SK-N-SH (cell line): Measurements from ENCODE around the gene PRR12. TPM values are rescaled to one million over a fixed set of nuclear protein-coding genes. Genes with fewer than 3 reads are reported as not detected.

ENCODE experiments used
- CTCF ChIA-PET: fragments of 300-600, 350-600 bp; formaldehyde crosslinking; extraction: SDS; loops from one replicate; lab custom pipeline; 2021; lab: Yijun Ruan, JAX
- POLR2A ChIA-PET: fragments of 350-600 bp; sonication (Branson Sonifier 250); formaldehyde crosslinking; extraction: SDS; loops from one replicate; lab custom pipeline; 2020; ENCODE audit warnings: antibody characterized with exemption, inconsistent platforms; lab: Yijun Ruan, JAX
- DNase-seq: peaks from one replicate; pipeline ENCODE4 v3.0.0; 2012
- H2AFZ ChIP-seq: fragments of 200-600 bp; sonication (generic); 2 replicates; pipeline ENCODE4 v1.8.1; 2016; ENCODE audit warnings: antibody characterized with exemption, mild to moderate bottlenecking, low read depth
- H3F3A ChIP-seq: fragments of 200-600 bp; sonication (generic); replicated peaks from 2 replicates; pipeline ENCODE3; 2016; ENCODE audit warnings: antibody characterized with exemption, mild to moderate bottlenecking; ENCODE audit not compliant: insufficient read depth
- H3K27ac ChIP-seq, 2 experiments: fragments of 200-500 bp in 1 of 2; fragments of 200-600 bp in 1 of 2; sonication (Bioruptor generic) in 1 of 2; sonication (generic), shearing (Covaris generic) in 1 of 2; 2 replicates each; pipeline versions ENCODE4 v1.5.1 to v1.6.1; 2014 to 2016; ENCODE audit warnings: low read depth in 2 of 2, inconsistent platforms in 1 of 2, low read length in 1 of 2, mild to moderate bottlenecking in 1 of 2, mixed read lengths in 1 of 2
- H3K27me3 ChIP-seq: fragments of 200-600 bp; sonication (generic), shearing (Covaris generic); 2 replicates; pipeline ENCODE4 v1.6.1; 2016; ENCODE audit warnings: mixed run types; ENCODE audit not compliant: insufficient read depth
- H3K36me3 ChIP-seq, 2 experiments: fragments of 200-500 bp in 1 of 2; fragments of 200-600 bp in 1 of 2; sonication (Bioruptor generic) in 1 of 2; sonication (generic) in 1 of 2; replicated peaks in 1 of 2; 2 replicates each; pipeline versions ENCODE3 to v1.5.1; 2014 to 2016; ENCODE audit warnings: low read length in 1 of 2, mild to moderate bottlenecking in 1 of 2; ENCODE audit not compliant: insufficient read depth in 2 of 2, control insufficient read depth in 1 of 2
- H3K4me1 ChIP-seq, 2 experiments: fragments of 200-500 bp in 1 of 2; fragments of 200-600 bp in 1 of 2; sonication (Bioruptor generic) in 1 of 2; sonication (generic), shearing (Covaris generic) in 1 of 2; 2 replicates each; pipeline versions ENCODE4 v1.5.1 to v1.6.1; 2014 to 2016; ENCODE audit warnings: low read depth in 1 of 2, low read length in 1 of 2, mixed run types in 1 of 2; ENCODE audit not compliant: insufficient read depth in 2 of 2, control insufficient read depth in 1 of 2
- H3K4me2 ChIP-seq: fragments of 200-600 bp; sonication (generic), shearing (Covaris generic); 2 replicates; pipeline ENCODE4 v1.6.1; 2017; ENCODE audit warnings: mixed run types
- H3K4me3 ChIP-seq, 2 experiments: fragments of 200-500 bp in 1 of 2; fragments of 200-600 bp in 1 of 2; sonication (Bioruptor generic) in 1 of 2; sonication (generic), shearing (Covaris generic) in 1 of 2; 2 replicates each; pipeline versions ENCODE4 v1.5.1 to v1.8.1; 2014 to 2016; ENCODE audit warnings: low read depth in 2 of 2, inconsistent platforms in 1 of 2, low read length in 1 of 2, mild to moderate bottlenecking in 1 of 2, mixed read lengths in 1 of 2, moderate library complexity in 1 of 2
- H3K79me2 ChIP-seq: fragments of 200-600 bp; sonication (generic); 2 replicates; pipeline ENCODE4 v1.8.1; 2017; ENCODE audit warnings: mild to moderate bottlenecking; ENCODE audit not compliant: insufficient read depth
- H3K9ac ChIP-seq: fragments of 200-600 bp; sonication (generic); 2 replicates; pipeline ENCODE4 v1.6.1; 2017; ENCODE audit warnings: mixed run types
- H3K9me2 ChIP-seq: fragments of 200-600 bp; sonication (generic); 2 replicates; pipeline ENCODE4 v1.6.1; 2017; ENCODE audit warnings: mixed run types
- H3K9me3 ChIP-seq: fragments of 200-600 bp; sonication (generic); 2 replicates; pipeline ENCODE4 v1.6.1; 2017; ENCODE audit warnings: mixed run types, mild to moderate bottlenecking, moderate library complexity
- H4K20me1 ChIP-seq: fragments of 200-600 bp; sonication (generic); 2 replicates; pipeline ENCODE4 v1.6.1; 2017; ENCODE audit warnings: mild to moderate bottlenecking, mixed run types; ENCODE audit not compliant: insufficient read depth
- ELF1 ChIP-seq: IDR thresholded peaks from 2 replicates; pipeline ENCODE4 v1.4.0; 2012
- FOXJ3 ChIP-seq: sonication (generic); formaldehyde crosslinking; IDR thresholded peaks from 2 replicates; pipeline ENCODE4 v1.5.1; 2020; ENCODE audit warnings: mild to moderate bottlenecking, missing genetic modification reagents
- GABPA ChIP-seq: IDR thresholded peaks from 2 replicates; pipeline ENCODE4 v1.4.0; 2012; ENCODE audit warnings: low read depth, mild to moderate bottlenecking
- JUND ChIP-seq: IDR thresholded peaks from 2 replicates; pipeline ENCODE4 v1.4.0; 2012
- MEF2A ChIP-seq: IDR thresholded peaks from 2 replicates; pipeline ENCODE4 v1.4.0; 2012; ENCODE audit warnings: low read depth, borderline replicate concordance
- MXI1 ChIP-seq: IDR thresholded peaks from 2 replicates; pipeline ENCODE4 v1.6.1; 2012; ENCODE audit warnings: mild to moderate bottlenecking, low read depth, low read length, improper control_type of control experiment
- NFIC ChIP-seq: IDR thresholded peaks from 2 replicates; pipeline ENCODE4 v1.4.0; 2012; ENCODE audit warnings: borderline replicate concordance
- RAD21 ChIP-seq: IDR thresholded peaks from 2 replicates; pipeline ENCODE4 v1.6.1; 2012; ENCODE audit warnings: mild to moderate bottlenecking, low read length
- SIN3A ChIP-seq: IDR thresholded peaks from 2 replicates; pipeline ENCODE4 v1.6.1; 2012; ENCODE audit warnings: low read depth, mild to moderate bottlenecking, low read length, moderate library complexity, borderline replicate concordance
- TAF1 ChIP-seq: IDR thresholded peaks from 2 replicates; pipeline ENCODE4 v1.6.1; 2012; ENCODE audit warnings: low read depth, mild to moderate bottlenecking, low read length, moderate library complexity, borderline replicate concordance
- TEAD4 ChIP-seq: IDR thresholded peaks from 2 replicates; pipeline ENCODE4 v1.4.0; 2012; ENCODE audit warnings: mild to moderate bottlenecking, borderline replicate concordance; ENCODE audit not compliant: insufficient read depth
- WGBS: methylation state at CpG from one replicate; pipeline ENCODE4 v1.1.6; 2017; ENCODE audit warnings: low lambda C conversion rate; 5-methylcytosine and 5-hydroxymethylcytosine counted together
- polyA plus RNA-seq, 3 experiments: library from polyadenylated mRNA; depleted of rRNA; stranded (reverse); fragments of >200 nt; gene quantifications; 2 replicates each; pipeline ENCODE4 v1.2.3, GENCODE V29; 2012
- TF ChIP-seq, protein P1 (sequence below): IDR thresholded peaks from 2 replicates; pipeline ENCODE4; 2012
- TF ChIP-seq, protein P2 (sequence below): fragments of 200-600 bp; sonication (generic); IDR thresholded peaks from 2 replicates; pipeline ENCODE4 v1.6.1; 2017; ENCODE audit warnings: antibody characterized with exemption, mild to moderate bottlenecking, moderate library complexity
- TF ChIP-seq, protein P3 (sequence below): IDR thresholded peaks from 2 replicates; pipeline ENCODE4 v1.4.0; 2012; ENCODE audit warnings: low read depth, borderline replicate concordance
- TF ChIP-seq, protein P4 (sequence below): fragments of 150-350 bp; IDR thresholded peaks from 2 replicates; pipeline ENCODE4 v1.6.1; 2017; ENCODE audit warnings: antibody characterized with exemption, low read length, low read depth, borderline replicate concordance
- TF ChIP-seq, protein P5 (sequence below): IDR thresholded peaks from 2 replicates; pipeline ENCODE4 v1.6.1; 2012; ENCODE audit warnings: mild to moderate bottlenecking, low read depth, low read length, moderate library complexity

Gene PRR12
- polyA plus RNA-seq, 1 of the 3 experiments (the other 2 are of a cell fraction) = 1.7 TPM

DNA sequence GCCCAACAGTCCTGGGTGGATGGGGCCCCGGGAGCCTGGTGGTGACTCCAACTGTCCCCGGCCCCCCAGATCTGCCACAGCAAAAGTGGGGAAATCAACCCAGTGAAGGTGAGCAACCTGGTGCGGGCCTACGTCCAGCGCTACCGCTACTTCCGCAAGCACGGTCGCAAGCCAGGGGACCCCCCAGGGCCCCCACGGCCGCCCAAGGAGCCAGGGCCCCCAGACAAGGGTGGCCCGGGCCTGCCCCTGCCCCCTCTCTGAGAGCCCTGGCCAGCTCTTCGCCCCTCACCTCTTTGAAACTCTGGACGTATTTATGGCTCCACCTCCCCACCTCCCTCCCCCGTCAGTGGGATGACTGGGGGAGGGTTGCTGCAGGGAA is 67.1 kb downstream of the PRR12 start:
- WGBS = 94% methylated on average over 11 of the region's 15 CpGs
- CTCF ChIA-PET = interaction anchor here (0.7 to 5.5 kb wide), 3 partner anchors 14 to 23 kb away, joined by 3 to 26 read pairs (median 5); no protein-coding TSS in a partner anchor
- POLR2A ChIA-PET = interaction anchor here (0.9 to 1.6 kb wide), 2 partner anchors 10 to 16 kb away, joined by 3 to 8 read pairs; partner anchors contain the start of gene SCAF1
- Histone ChIP-seq H4K20me1 (0 out of 2 replicates have a peak, but pooled peaks cover 7% of the 10 kb centered on the region), H3K27me3 (no peaks in the 10 kb centered on the region), H2AFZ (no peak overlapping the region), H3K27ac (no peak overlapping the region), H3K9ac (no peak overlapping the region), H3K4me3 (no peak overlapping the region), H3F3A (peaks cover 10% of the 10 kb centered on the region), H3K4me2 (no peak overlapping the region), H3K79me2 (no peaks in the 10 kb centered on the region), H3K4me1 (peaks cover 0 to under 1% of the 10 kb centered on the region in 2 experiments; a peak in 1 of 4 replicates), H3K9me3 (no peaks in the 10 kb centered on the region), H3K9me2 (no peaks in the 10 kb centered on the region), H3K36me3 (peaks cover 24 to 78% of the 10 kb centered on the region in 2 experiments)
- DNase-seq = no peak
- TF ChIP-seq, protein P1, sequence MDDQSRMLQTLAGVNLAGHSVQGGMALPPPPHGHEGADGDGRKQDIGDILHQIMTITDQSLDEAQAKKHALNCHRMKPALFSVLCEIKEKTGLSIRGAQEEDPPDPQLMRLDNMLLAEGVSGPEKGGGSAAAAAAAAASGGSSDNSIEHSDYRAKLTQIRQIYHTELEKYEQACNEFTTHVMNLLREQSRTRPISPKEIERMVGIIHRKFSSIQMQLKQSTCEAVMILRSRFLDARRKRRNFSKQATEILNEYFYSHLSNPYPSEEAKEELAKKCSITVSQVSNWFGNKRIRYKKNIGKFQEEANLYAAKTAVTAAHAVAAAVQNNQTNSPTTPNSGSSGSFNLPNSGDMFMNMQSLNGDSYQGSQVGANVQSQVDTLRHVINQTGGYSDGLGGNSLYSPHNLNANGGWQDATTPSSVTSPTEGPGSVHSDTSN = no peak
- TF ChIP-seq SIN3A (no peak), JUND (no peak), RAD21 (no peak), NFIC (no peak), TAF1 (no peak), ELF1 (no peak), FOXJ3 (CRISPR knock-in tag) (no peak), TEAD4 (no peak), GABPA (no peak), MEF2A (no peak), MXI1 (no peak)
- TF ChIP-seq, protein P2, sequence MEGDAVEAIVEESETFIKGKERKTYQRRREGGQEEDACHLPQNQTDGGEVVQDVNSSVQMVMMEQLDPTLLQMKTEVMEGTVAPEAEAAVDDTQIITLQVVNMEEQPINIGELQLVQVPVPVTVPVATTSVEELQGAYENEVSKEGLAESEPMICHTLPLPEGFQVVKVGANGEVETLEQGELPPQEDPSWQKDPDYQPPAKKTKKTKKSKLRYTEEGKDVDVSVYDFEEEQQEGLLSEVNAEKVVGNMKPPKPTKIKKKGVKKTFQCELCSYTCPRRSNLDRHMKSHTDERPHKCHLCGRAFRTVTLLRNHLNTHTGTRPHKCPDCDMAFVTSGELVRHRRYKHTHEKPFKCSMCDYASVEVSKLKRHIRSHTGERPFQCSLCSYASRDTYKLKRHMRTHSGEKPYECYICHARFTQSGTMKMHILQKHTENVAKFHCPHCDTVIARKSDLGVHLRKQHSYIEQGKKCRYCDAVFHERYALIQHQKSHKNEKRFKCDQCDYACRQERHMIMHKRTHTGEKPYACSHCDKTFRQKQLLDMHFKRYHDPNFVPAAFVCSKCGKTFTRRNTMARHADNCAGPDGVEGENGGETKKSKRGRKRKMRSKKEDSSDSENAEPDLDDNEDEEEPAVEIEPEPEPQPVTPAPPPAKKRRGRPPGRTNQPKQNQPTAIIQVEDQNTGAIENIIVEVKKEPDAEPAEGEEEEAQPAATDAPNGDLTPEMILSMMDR = no peak
- TF ChIP-seq, protein P3, sequence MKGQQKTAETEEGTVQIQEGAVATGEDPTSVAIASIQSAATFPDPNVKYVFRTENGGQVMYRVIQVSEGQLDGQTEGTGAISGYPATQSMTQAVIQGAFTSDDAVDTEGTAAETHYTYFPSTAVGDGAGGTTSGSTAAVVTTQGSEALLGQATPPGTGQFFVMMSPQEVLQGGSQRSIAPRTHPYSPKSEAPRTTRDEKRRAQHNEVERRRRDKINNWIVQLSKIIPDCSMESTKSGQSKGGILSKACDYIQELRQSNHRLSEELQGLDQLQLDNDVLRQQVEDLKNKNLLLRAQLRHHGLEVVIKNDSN = no peak
- TF ChIP-seq, protein P4, sequence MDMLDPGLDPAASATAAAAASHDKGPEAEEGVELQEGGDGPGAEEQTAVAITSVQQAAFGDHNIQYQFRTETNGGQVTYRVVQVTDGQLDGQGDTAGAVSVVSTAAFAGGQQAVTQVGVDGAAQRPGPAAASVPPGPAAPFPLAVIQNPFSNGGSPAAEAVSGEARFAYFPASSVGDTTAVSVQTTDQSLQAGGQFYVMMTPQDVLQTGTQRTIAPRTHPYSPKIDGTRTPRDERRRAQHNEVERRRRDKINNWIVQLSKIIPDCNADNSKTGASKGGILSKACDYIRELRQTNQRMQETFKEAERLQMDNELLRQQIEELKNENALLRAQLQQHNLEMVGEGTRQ = no peak
- TF ChIP-seq, protein P5, sequence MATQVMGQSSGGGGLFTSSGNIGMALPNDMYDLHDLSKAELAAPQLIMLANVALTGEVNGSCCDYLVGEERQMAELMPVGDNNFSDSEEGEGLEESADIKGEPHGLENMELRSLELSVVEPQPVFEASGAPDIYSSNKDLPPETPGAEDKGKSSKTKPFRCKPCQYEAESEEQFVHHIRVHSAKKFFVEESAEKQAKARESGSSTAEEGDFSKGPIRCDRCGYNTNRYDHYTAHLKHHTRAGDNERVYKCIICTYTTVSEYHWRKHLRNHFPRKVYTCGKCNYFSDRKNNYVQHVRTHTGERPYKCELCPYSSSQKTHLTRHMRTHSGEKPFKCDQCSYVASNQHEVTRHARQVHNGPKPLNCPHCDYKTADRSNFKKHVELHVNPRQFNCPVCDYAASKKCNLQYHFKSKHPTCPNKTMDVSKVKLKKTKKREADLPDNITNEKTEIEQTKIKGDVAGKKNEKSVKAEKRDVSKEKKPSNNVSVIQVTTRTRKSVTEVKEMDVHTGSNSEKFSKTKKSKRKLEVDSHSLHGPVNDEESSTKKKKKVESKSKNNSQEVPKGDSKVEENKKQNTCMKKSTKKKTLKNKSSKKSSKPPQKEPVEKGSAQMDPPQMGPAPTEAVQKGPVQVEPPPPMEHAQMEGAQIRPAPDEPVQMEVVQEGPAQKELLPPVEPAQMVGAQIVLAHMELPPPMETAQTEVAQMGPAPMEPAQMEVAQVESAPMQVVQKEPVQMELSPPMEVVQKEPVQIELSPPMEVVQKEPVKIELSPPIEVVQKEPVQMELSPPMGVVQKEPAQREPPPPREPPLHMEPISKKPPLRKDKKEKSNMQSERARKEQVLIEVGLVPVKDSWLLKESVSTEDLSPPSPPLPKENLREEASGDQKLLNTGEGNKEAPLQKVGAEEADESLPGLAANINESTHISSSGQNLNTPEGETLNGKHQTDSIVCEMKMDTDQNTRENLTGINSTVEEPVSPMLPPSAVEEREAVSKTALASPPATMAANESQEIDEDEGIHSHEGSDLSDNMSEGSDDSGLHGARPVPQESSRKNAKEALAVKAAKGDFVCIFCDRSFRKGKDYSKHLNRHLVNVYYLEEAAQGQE = no peak
